IMR-90 (cell line): Measurements from ENCODE around the gene ILF2. TPM values are rescaled to one million over a fixed set of nuclear protein-coding genes. Genes with fewer than 3 reads are reported as not detected.

ENCODE experiments used
- ATAC-seq: fragments of 200-7000 bp; cut with Tn5 transposase; 2 replicates; pipeline ENCODE4 v1.9.1; 2020; ENCODE audit warnings: low read depth, mild to moderate bottlenecking, moderate library complexity
- BruUV-seq: library from RNA; stranded (reverse); fragments of 400-500 nt; replicated peaks from 2 replicates; lab custom pipeline; 2021; lab: Mats Ljungman, UMichigan
- CTCF ChIA-PET: fragments of 300-600 bp; formaldehyde crosslinking; extraction: SDS; loops from one replicate; lab custom pipeline; 2021; ENCODE audit warnings: antibody characterized with exemption; lab: Yijun Ruan, JAX
- POLR2A ChIA-PET: fragments of 300-600 bp; sonication (Branson Sonifier 250); formaldehyde crosslinking; loops from one replicate; lab custom pipeline; 2022; ENCODE audit warnings: antibody characterized with exemption; ENCODE audit not compliant: unreplicated experiment; lab: Charles Lee
- DNase-seq: peaks from one replicate; pipeline ENCODE4 v3.0.0; 2013
- H2AFZ ChIP-seq: replicated peaks from 2 replicates; pipeline ENCODE3; 2013; ENCODE audit warnings: low read length, mild to moderate bottlenecking; ENCODE audit not compliant: poor library complexity
- H2AK5ac ChIP-seq: 2 replicates; pipeline ENCODE4 v1.6.1; 2013; ENCODE audit warnings: low read depth, low read length, inconsistent platforms
- H2AK9ac ChIP-seq: replicated peaks from 2 replicates; pipeline ENCODE3; 2013; ENCODE audit warnings: mild to moderate bottlenecking, low read depth, low read length, moderate library complexity; ENCODE audit not compliant: poor library complexity
- H2BK120ac ChIP-seq: 2 replicates; pipeline ENCODE4 v1.6.1; 2013; ENCODE audit warnings: low read depth, low read length, inconsistent platforms
- H2BK15ac ChIP-seq: 3 replicates; pipeline ENCODE4 v1.6.1; 2013; ENCODE audit warnings: low read depth, low read length, inconsistent platforms
- H2BK20ac ChIP-seq: 2 replicates; pipeline ENCODE4 v1.6.1; 2013; ENCODE audit warnings: low read depth, mild to moderate bottlenecking, inconsistent platforms, low read length, moderate library complexity
- H2BK5ac ChIP-seq: 2 replicates; pipeline ENCODE4 v1.6.1; 2013; ENCODE audit warnings: mild to moderate bottlenecking, low read depth, low read length, inconsistent platforms; ENCODE audit not compliant: poor library complexity, severe bottlenecking
- H3K14ac ChIP-seq: replicated peaks from 2 replicates; pipeline ENCODE4 v1.6.1; 2013; ENCODE audit warnings: low read depth, low read length, inconsistent platforms
- H3K18ac ChIP-seq: 2 replicates; pipeline ENCODE4 v1.6.1; 2013; ENCODE audit warnings: low read depth, low read length, control low read depth
- H3K23ac ChIP-seq: 2 replicates; pipeline ENCODE4 v1.6.1; 2013; ENCODE audit warnings: low read depth, low read length, inconsistent platforms
- H3K27ac ChIP-seq: 2 replicates; pipeline ENCODE4 v1.5.1; 2013; ENCODE audit warnings: mild to moderate bottlenecking, control low read depth, low read length; ENCODE audit not compliant: insufficient read depth
- H3K27me3 ChIP-seq: 2 replicates; pipeline ENCODE4 v1.6.1; 2013; ENCODE audit warnings: low read length; ENCODE audit not compliant: control insufficient read depth, insufficient read depth
- H3K36me3 ChIP-seq: 2 replicates; pipeline ENCODE4 v1.6.1; 2013; ENCODE audit warnings: low read length, mixed read lengths; ENCODE audit not compliant: control insufficient read depth, insufficient read depth
- H3K4ac ChIP-seq: 2 replicates; pipeline ENCODE4 v1.6.1; 2013; ENCODE audit warnings: low read depth, low read length, inconsistent platforms
- H3K4me1 ChIP-seq: 2 replicates; pipeline ENCODE4 v1.6.1; 2013; ENCODE audit warnings: low read length, mixed read lengths; ENCODE audit not compliant: control insufficient read depth, insufficient read depth
- H3K4me2 ChIP-seq: 2 replicates; pipeline ENCODE4 v1.6.1; 2013; ENCODE audit warnings: low read depth, mild to moderate bottlenecking, control low read depth, low read length, moderate library complexity
- H3K4me3 ChIP-seq: 2 replicates; pipeline ENCODE4 v1.5.1; 2013; ENCODE audit warnings: low read depth, mild to moderate bottlenecking, control low read depth, low read length, moderate library complexity; ENCODE audit not compliant: insufficient read depth
- H3K56ac ChIP-seq: 2 replicates; pipeline ENCODE4 v1.6.1; 2013; ENCODE audit warnings: low read length, inconsistent platforms; ENCODE audit not compliant: insufficient read depth; ENCODE audit errors: extremely low read depth
- H3K79me1 ChIP-seq, 2 experiments: 2 replicates each; pipeline ENCODE4 v1.6.1; 2013; ENCODE audit warnings: low read length in 2 of 2, inconsistent platforms in 1 of 2, low read depth in 1 of 2
- H3K9ac ChIP-seq: 2 replicates; pipeline ENCODE4 v1.6.1; 2013; ENCODE audit warnings: low read depth, low read length, control low read depth
- H3K9me1 ChIP-seq: 2 replicates; pipeline ENCODE4 v1.6.1; 2013; ENCODE audit warnings: low read length, inconsistent platforms; ENCODE audit not compliant: insufficient read depth
- H3K9me3 ChIP-seq: 2 replicates; pipeline ENCODE4 v1.6.1; 2013; ENCODE audit warnings: low read length; ENCODE audit not compliant: control insufficient read depth, insufficient read depth
- H4K20me1 ChIP-seq: 2 replicates; pipeline ENCODE4 v1.6.1; 2013; ENCODE audit warnings: low read length, inconsistent platforms; ENCODE audit not compliant: insufficient read depth
- H4K5ac ChIP-seq: 2 replicates; pipeline ENCODE4 v1.6.1; 2013; ENCODE audit warnings: mild to moderate bottlenecking, low read depth, low read length, control low read depth
- H4K8ac ChIP-seq, 2 experiments: 2 replicates each; pipeline ENCODE4 v1.6.1; 2013; ENCODE audit warnings: low read depth in 2 of 2, low read length in 2 of 2, control low read depth in 1 of 2, inconsistent platforms in 1 of 2
- H4K91ac ChIP-seq: 2 replicates; pipeline ENCODE4 v1.6.1; 2013; ENCODE audit warnings: low read depth, low read length, inconsistent platforms; ENCODE audit not compliant: insufficient read depth
- BHLHE40 ChIP-seq: fragments of 150-350 bp; IDR thresholded peaks from 2 replicates; pipeline ENCODE4 v1.6.1; 2016; ENCODE audit warnings: mild to moderate bottlenecking, low read depth, low read length
- CEBPB ChIP-seq: IDR thresholded peaks from 2 replicates; pipeline ENCODE4 v1.6.1; 2012; ENCODE audit warnings: low read depth, low read length, improper control_type of control experiment
- CHD1 ChIP-seq: IDR thresholded peaks from 2 replicates; pipeline ENCODE4 v1.6.1; 2012; ENCODE audit warnings: low read depth, low read length, improper control_type of control experiment
- ELK1 ChIP-seq: fragments of 150-350 bp; IDR thresholded peaks from 2 replicates; pipeline ENCODE4 v1.6.1; 2016; ENCODE audit warnings: low read depth, mild to moderate bottlenecking, low read length, moderate library complexity, borderline replicate concordance
- FOS ChIP-seq: fragments of 150-350 bp; IDR thresholded peaks from 2 replicates; pipeline ENCODE4 v1.6.1; 2016; ENCODE audit warnings: low read depth, low read length
- MAFK ChIP-seq: IDR thresholded peaks from 2 replicates; pipeline ENCODE4 v1.6.1; 2012; ENCODE audit warnings: low read depth, low read length, improper control_type of control experiment
- MAZ ChIP-seq: IDR thresholded peaks from 2 replicates; pipeline ENCODE4 v1.6.1; 2012; ENCODE audit warnings: low read depth, mild to moderate bottlenecking, low read length, improper control_type of control experiment, moderate library complexity, borderline replicate concordance
- MXI1 ChIP-seq: IDR thresholded peaks from 2 replicates; pipeline ENCODE4 v1.6.1; 2012; ENCODE audit warnings: low read depth, mild to moderate bottlenecking, low read length, moderate library complexity, borderline replicate concordance
- POLR2A ChIP-seq: IDR thresholded peaks from 2 replicates; pipeline ENCODE4 v1.6.1; 2012; ENCODE audit warnings: mild to moderate bottlenecking, low read depth, low read length
- RAD21 ChIP-seq: IDR thresholded peaks from 2 replicates; pipeline ENCODE4 v1.6.1; 2012; ENCODE audit warnings: low read length, improper control_type of control experiment
- RCOR1 ChIP-seq: IDR thresholded peaks from 2 replicates; pipeline ENCODE4 v1.6.1; 2012; ENCODE audit warnings: mild to moderate bottlenecking, low read length, improper control_type of control experiment; ENCODE audit not compliant: insufficient replicate concordance
- RFX5 ChIP-seq: IDR thresholded peaks from 2 replicates; pipeline ENCODE4 v1.8.0; 2012; ENCODE audit warnings: low read depth, mild to moderate bottlenecking, low read length, moderate library complexity
- SMC3 ChIP-seq: fragments of 150-350 bp; IDR thresholded peaks from 2 replicates; pipeline ENCODE4 v1.6.1; 2016; ENCODE audit warnings: low read depth, mild to moderate bottlenecking, antibody characterized with exemption, low read length, moderate library complexity
- WGBS, 2 experiments: methylation state at CpG; one replicate each; pipeline versions ENCODE4 v1.1.5 to v1.1.7; 2013; ENCODE audit warnings: missing lambda C conversion rate in 2 of 2; ENCODE audit not compliant: insufficient read length in 1 of 2; ENCODE audit errors: extremely low coverage in 2 of 2; 5-methylcytosine and 5-hydroxymethylcytosine counted together
- dilution Hi-C: fragments of 300-500 bp; cut with HindIII; formaldehyde crosslinking; loops from one replicate; pipeline ENCODE4 v1.14.3; 2018; ENCODE audit warnings: low sequenced_read_pairs; ENCODE audit not compliant: unreplicated experiment
- in situ Hi-C: fragments of 300-500 bp; cut with MboI; formaldehyde crosslinking; loops from 3 replicates; pipeline ENCODE4 v1.14.3; 2019; ENCODE audit warnings: low sequenced_read_pairs, inconsistent platforms, mixed read lengths
- intact Hi-C: fragments of 100-400 bp; cut with micrococcal nuclease; formaldehyde crosslinking; loops from 2 replicates; pipeline ENCODE4 v1.10.0; 2022
- polyA plus RNA-seq, 3 experiments: library from polyadenylated mRNA; depleted of rRNA; stranded (reverse); fragments of >200 nt; gene quantifications; 2 replicates each; pipeline ENCODE4 v1.2.3, GENCODE V29; 2012; ENCODE audit warnings: low replicate concordance in 1 of 3
- total RNA-seq: library from RNA; depleted of rRNA; stranded (reverse); fragments of >200 nt; gene quantifications from 2 replicates; pipeline ENCODE4 v1.2.3, GENCODE V29; 2012
- TF ChIP-seq, protein P1 (sequence below): fragments of 150-350 bp; IDR thresholded peaks from 2 replicates; pipeline ENCODE4 v1.6.1; 2017; ENCODE audit warnings: mild to moderate bottlenecking, antibody characterized with exemption, low read length, low read depth

The ILF2 gene
- total and polyA plus RNA-seq, 2 of the 4 experiments (the other 2 are of a cell fraction) = 273 to 504 TPM

GRCh38 chr1:153648000-153648643 is 22.7 kb downstream of the ILF2 start (continued):
- no peak for TF ChIP-seq POLR2A

GRCh38 chr1:153647346-153647714 is 23.5 kb downstream of the ILF2 start:
- Histone ChIP-seq H3K23ac (no peak overlapping the region), H3K27ac (no peak overlapping the region), H2AFZ (peak overlapping the region; percentile 63), H2BK120ac (no peak overlapping the region), H3K79me1 (peaks cover 3 to 34% of the 10 kb centered on the region in 2 experiments; a peak in 3 of 4 replicates), H2BK5ac (no peak overlapping the region), H4K5ac (no peak overlapping the region), H3K4ac (no peak overlapping the region), H3K9me3 (no peaks in the 10 kb centered on the region), H3K27me3 (no peaks in the 10 kb centered on the region), H2AK5ac (no peak overlapping the region), H4K20me1 (peaks cover 4% of the 10 kb centered on the region; the same call in 1 of the 2 replicates), H3K9me1 (peaks cover 8% of the 10 kb centered on the region), H4K91ac (no peak overlapping the region), H3K18ac (no peak overlapping the region), H3K9ac (no peak overlapping the region), H3K14ac (no peak overlapping the region), H2BK15ac (no peak overlapping the region), H4K8ac (no peak overlapping the region), H3K56ac (no peak overlapping the region), H3K36me3 (peaks cover 26% of the 10 kb centered on the region), H3K4me2 (no peak overlapping the region), H2BK20ac (no peak overlapping the region), H3K4me3 (no peak overlapping the region), H2AK9ac (no peak overlapping the region), H3K4me1 (no peaks in the 10 kb centered on the region)
- dilution Hi-C loops (no loop called here), intact Hi-C loops (no loop called here), in situ Hi-C loops (loop anchor here (10.0 kb wide), 1 partner anchor 133 kb away; no protein-coding TSS in a partner anchor)
- DNase-seq (no peak), ATAC-seq (peak; percentile 40)
- ChIA-PET POLR2A (no interaction called here), CTCF (no interaction called here)
- no TSS peak for BruUV-seq
- WGBS, 2 experiments = no CpG with 5 or more reads among the region's 2 CpGs
- TF ChIP-seq POLR2A (no peak), MAZ (no peak), CEBPB (no peak), CHD1 (no peak), ELK1 (no peak), MXI1 (no peak), SMC3 (no peak), RCOR1 (no peak), RFX5 (no peak), FOS (no peak), RAD21 (no peak), BHLHE40 (no peak), MAFK (no peak)
- TF ChIP-seq, protein P1, sequence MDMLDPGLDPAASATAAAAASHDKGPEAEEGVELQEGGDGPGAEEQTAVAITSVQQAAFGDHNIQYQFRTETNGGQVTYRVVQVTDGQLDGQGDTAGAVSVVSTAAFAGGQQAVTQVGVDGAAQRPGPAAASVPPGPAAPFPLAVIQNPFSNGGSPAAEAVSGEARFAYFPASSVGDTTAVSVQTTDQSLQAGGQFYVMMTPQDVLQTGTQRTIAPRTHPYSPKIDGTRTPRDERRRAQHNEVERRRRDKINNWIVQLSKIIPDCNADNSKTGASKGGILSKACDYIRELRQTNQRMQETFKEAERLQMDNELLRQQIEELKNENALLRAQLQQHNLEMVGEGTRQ = no peak
